Activated CD4-positive, alpha-beta T cell treated with anti-CD3 and anti-CD28 coated beads, Interleukin-2, Interleukin-6, amounts not matched to agents 100 ng/mL and 50 ng/mL, durations not matched to agents 16 hours and 8 hours (primary cell): Measurements from ENCODE around the gene CEBPG.

Experiments
- DNase-seq: peaks from one replicate; pipeline ENCODE4 v3.0.0-alpha.2; 2020

CEBPG gene

GRCh38 chr19:33350538-33351309 is 22.8 kb upstream of the CEBPG start:
- no peak for DNase-seq

GRCh38 chr19:33355535-33355934 is 18.0 kb upstream of the CEBPG start:
- DNase-seq: no peak

- DNase-seq: no peak
Measured at GRCh38 chr19:33357556-33357955, 16.0 kb upstream of the CEBPG start.

- DNase-seq: no peak
Measured at GRCh38 chr19:33358408-33358807, 15.1 kb upstream of the CEBPG start.

GRCh38 chr19:33359581-33359980 is 13.9 kb upstream of the CEBPG start:
- DNase-seq: no peak

- no peak for DNase-seq
Measured at GRCh38 chr19:33362508-33363228, 10.8 kb upstream of the CEBPG start.

- no peak for DNase-seq
Measured at GRCh38 chr19:33363476-33363875, 10.0 kb upstream of the CEBPG start.

GRCh38 chr19:33365691-33366090 is 7.8 kb upstream of the CEBPG start:
- DNase-seq: no peak

- DNase-seq: no peak
Measured at GRCh38 chr19:33366127-33366526, 7.4 kb upstream of the CEBPG start.

GRCh38 chr19:33366897-33367296 is 6.6 kb upstream of the CEBPG start:
- no peak for DNase-seq

GRCh38 chr19:33368074-33368864 is 5.2 kb upstream of the CEBPG start:
- no peak for DNase-seq

GRCh38 chr19:33370783-33371182 is 2.7 kb upstream of the CEBPG start:
- no peak for DNase-seq

GRCh38 chr19:33374236-33374714 is 766 bp downstream of the CEBPG start:
- peak; percentile 61 for DNase-seq

- DNase-seq: no peak
Measured at GRCh38 chr19:33375156-33375836, 1.8 kb downstream of the CEBPG start.

- DNase-seq: no peak
Measured at GRCh38 chr19:33375837-33376159, 2.3 kb downstream of the CEBPG start.

GRCh38 chr19:33376423-33376822 is 2.9 kb downstream of the CEBPG start:
- no peak for DNase-seq

- no peak for DNase-seq
Measured at GRCh38 chr19:33376941-33377557, 3.5 kb downstream of the CEBPG start.

- DNase-seq: no peak
Measured at GRCh38 chr19:33377586-33378475, 4.3 kb downstream of the CEBPG start.

- no peak for DNase-seq
Measured at GRCh38 chr19:33379151-33379829, 5.8 kb downstream of the CEBPG start.

GRCh38 chr19:33381101-33381500 is 7.6 kb downstream of the CEBPG start:
- no peak for DNase-seq

- no peak for DNase-seq
Measured at GRCh38 chr19:33382006-33382405, 8.5 kb downstream of the CEBPG start.
